GM21515 (cell line): ENCODE results near the gene DENND6A.
A peak's percentile ranks its signal among the peaks of the same experiment; 100 is the strongest.
"Not testable (repeated sequence)": the region's sequence is repeated elsewhere in the genome, so short reads cannot be mapped to it uniquely, and the experiment has no call there.

Experiments used
- ATAC-seq: cut with Tn5 transposase; IDR thresholded peaks from one replicate; pipeline ENCODE4 v1.9.1; 2021; ENCODE audit not compliant: unreplicated experiment

The DENND6A gene

DNA sequence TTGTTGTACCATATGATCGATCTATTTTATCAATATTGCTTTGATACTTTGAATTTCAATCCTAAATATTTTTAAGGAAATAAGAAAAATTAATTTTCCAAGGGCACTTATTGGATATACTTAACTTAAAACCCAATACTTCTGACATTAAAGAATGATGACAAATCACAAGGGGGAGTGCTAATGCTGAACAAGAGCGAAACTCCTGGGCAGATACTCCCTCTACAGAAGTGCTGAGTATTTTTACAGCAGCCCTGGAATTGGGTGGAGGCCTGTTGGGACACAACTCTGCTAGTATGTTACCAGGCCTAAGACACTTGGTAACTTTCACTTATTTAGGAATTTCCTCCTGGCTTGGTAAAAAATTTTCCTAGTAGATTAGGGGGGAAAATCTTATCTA, 46.2 kb downstream of the DENND6A start:
- no peak for ATAC-seq

DNA sequence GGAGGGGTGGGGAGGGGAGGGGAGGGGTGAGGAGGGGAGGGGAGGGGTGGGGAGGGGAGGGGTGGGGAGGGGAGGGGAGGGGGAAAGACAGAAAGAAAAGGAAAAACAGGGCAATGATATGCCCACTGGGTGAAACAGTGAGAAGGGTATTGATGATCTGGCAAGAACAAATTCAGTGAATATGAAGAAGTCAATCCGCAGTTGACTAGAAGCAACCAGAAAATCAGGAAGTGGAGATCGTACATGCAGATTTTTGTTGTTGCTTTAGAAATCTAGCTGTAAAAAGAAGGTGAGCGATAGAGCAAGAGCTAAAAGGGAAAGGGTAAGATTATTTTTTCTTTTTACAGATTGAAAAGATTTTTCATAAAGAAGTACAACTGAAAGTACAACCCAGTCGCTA, 48.1 kb downstream of the DENND6A start:
- no peak for ATAC-seq

DNA sequence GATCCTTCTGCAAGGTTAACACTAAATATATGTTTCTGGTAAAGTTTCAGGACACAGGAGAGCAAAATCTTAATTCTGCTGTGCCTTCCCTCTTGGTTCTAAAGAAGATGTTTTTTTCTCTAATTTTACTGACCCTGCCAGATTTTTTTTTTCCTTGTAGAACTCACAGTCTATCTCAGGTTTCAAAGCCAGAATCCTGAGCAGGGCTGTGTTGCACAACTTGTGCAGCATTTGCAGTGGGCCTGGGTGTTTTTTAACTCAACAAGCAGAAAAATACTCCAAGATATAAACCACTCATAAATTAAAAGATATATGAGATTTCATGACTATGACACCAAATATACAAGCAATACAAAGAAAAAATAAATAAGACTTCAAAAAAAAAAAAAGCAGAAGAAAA, 55.5 kb downstream of the DENND6A start:
- no peak for ATAC-seq

DNA sequence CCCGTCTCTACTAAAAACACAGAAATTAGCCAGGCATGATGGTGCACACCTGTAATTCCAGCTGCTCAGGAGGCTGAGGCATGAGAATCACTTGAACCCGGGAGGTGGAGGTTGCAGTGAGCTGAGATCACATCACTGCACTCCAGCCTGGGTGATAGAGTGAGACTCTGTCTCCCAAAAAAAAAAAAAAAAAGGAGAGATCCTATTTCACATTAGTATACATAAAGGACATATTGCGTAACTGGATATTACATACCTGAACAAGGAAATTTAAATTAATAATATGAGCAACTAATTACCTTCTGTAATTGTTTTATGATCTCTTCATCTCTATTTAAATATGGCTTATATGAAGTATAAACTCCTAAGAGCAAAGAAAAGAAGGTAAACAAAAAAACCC, 58.6 kb downstream of the DENND6A start:
- ATAC-seq: not testable (repeated sequence)

DNA sequence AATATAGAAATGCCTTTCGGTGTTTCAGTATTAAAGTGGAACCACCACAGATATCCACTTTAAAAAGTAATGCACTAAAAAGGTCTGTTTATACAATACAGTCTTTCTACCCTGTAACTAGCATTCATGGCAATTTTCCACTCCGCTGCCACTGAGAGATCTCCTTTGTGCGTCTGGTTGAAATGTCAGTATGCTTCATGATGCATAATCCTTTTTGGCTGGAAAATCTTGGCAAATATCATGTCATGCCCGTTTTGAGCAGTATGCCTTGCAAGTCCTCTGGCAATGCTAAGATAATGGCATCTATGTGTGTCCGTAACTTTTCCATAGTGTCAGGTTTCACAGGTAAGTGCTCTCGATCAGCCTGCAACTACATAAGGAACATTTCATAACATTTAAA, 64.9 kb downstream of the DENND6A start:
- no peak for ATAC-seq

DNA sequence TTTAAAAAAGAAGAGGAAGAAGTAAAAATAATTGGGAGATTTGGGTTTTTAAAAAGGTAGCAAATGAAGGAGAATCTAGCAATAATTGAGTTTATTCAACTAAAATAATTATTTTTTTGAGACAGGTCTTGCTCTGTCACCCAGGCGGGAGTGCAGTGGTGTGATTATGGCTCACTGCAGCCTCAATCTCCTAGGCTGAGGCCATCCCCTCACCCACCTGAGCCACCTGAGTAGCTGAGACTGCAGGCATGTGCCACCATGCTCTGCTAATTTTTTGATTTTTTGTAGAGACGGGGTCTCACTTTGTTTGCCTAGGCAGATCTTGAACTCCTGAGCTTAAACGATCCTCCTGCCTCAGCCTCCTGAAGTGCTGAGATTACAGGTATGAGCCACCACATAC, 68.1 kb downstream of the DENND6A start:
- ATAC-seq: no peak

DNA sequence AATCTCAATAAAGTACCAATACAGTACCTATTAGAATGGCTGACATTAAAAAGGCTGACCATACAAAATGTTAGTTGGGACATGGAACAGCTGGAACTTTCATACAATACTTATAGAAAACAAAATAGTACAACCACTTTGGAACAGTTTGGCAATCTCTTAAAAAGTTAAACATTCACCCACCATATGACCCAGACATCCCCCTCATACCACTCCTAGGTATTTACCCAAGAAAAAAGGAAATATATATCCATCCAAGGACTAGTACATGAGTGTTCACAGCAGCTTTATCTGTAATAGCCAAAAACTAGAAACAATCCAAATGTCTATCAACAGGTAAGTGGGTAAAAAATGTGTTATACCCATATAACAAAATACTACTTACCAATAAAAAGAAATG, 70.5 kb downstream of the DENND6A start:
- ATAC-seq: no peak

DNA sequence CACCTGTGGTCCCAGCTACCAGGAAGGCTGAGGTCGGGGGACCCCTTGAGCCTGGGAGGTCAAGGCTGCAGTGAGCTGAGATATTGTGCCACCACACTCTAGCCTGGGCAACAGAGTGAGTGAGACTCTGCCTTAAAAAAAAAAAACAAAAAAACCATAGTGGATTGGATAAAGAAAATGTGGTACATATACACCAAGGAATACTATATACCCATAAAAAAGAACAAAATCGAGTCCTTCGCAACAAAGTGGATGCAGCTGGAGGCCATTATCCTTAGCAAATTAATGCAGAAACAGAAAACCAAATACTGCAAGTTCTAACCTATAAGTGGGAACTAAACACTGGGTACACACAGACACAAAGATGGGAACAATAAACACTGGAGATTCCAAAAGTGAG, 75.1 kb downstream of the DENND6A start:
- no peak for ATAC-seq

DNA sequence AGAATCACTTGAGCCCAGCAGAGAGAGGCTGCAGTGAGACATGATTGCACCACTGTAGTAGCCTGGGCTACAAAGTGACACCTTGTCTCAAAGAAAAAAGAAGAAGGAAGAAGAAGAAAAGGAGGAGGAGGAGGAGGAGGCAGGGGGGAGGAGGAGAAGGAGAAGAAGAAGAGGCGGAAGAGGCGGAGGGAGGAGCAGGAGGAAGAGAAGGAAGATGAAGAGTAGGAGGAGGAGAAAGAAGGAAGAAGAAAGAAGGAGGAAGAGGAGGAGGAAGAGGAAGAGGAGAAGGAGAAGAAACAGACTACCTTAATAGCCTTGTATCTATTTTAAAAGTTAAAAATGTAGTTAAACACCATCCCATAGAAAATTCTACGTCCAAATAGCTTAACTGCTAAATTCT, 76.6 kb downstream of the DENND6A start:
- ATAC-seq: no peak

DNA sequence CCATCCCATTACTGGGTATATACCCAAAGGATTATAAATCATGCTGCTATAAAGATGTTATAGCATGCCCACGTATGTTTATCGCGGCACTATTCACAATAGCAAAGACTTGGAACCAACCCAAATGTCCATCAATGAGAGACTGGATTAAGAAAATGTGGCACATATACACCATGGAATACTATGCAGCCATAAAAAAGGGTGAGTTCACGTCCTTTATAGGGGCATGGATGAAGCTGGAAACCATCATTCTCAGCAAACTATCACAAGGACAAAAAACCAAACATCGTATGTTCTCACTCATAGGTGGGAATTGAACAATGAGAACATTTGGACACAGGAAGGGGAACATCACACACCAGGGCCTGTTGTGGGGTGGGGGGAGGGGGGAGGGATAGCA, 81.0 kb downstream of the DENND6A start:
- not testable (repeated sequence) for ATAC-seq

DNA sequence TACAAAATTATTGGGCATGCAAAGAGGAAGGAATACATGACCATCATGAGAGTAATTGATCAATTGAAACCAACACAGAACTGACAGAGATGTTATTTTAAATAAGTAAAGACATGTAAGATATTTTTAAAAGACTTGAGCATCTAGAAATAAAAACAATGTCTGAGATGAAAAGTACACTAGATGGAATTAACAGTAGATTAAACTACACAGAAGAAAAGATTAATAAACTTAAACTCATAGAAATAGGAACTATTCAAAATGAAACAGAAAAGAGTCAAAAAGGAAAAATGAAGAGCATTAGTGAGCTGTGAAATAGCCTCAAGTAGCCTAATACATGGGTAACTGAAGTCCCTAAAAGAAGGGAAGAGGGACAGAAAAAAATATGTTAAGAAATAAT, 87.2 kb downstream of the DENND6A start:
- no peak for ATAC-seq

DNA sequence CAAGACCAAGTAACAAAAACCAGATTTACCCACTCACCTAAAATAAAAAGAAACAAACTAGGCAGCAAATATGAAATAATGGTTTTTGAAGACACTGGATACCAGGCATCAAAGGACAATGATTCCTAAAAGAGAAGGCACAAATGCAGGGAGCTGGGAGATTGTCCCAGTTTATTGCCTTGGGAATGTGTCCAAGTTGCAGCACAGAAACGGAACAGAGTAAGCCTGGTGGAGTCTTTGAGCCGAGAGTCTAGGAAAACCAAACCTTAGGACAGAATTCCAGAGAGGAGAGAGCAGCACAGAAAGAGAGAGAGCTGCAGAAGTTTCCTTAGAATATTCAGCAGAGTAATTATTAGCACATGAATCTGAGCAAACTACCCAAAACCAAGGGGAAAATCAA, 87.9 kb downstream of the DENND6A start:
- no peak for ATAC-seq

DNA sequence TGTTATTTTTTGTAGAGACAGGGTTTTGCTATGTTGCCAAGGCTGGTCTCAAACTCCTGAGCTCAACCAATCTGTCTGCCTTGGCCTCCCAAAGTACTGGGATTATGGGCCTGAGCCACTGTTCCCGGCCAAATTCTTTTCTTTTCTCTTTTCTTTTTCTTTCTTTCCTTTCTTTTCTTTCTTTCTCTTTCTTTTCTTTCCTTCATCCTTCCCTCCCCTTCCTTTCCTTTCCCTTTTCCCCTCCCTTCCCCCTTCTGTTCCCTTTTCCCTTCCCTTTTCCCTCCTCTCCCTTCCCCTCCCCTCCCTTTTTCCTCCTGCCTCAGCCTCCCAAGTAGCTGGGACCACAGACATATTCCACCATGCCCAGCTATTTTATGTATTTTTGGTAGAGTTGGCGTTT, 92.7 kb downstream of the DENND6A start:
- no peak for ATAC-seq

DNA sequence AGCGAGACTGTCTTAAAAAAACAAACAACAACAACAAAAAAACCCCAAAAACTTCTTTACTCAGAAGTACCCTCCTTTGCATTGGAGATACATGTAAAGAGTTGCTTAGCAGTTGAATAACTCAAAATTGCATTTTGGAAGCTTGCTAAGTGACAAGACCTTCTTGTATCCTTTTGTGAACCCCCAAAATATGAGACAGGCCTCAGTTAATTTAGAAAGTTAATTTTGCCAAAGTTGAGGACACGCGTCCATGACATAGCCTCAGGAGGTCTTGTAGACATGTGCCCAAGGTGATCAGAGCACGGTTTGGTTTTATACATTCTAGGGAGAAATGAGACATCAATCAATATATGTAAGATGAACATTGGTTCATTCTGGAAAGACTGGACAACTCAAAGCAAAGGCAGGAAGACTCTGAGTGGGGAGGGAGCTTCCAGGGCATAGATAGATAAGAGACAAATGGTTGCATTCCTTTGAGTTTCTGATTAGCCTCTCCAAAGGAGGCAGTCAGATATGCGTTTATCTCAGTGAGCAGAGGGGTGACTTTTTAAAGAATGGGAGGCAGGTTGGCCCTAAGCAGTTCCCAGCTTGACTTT, 94.0 kb downstream of the DENND6A start:
- ATAC-seq: no peak

DNA sequence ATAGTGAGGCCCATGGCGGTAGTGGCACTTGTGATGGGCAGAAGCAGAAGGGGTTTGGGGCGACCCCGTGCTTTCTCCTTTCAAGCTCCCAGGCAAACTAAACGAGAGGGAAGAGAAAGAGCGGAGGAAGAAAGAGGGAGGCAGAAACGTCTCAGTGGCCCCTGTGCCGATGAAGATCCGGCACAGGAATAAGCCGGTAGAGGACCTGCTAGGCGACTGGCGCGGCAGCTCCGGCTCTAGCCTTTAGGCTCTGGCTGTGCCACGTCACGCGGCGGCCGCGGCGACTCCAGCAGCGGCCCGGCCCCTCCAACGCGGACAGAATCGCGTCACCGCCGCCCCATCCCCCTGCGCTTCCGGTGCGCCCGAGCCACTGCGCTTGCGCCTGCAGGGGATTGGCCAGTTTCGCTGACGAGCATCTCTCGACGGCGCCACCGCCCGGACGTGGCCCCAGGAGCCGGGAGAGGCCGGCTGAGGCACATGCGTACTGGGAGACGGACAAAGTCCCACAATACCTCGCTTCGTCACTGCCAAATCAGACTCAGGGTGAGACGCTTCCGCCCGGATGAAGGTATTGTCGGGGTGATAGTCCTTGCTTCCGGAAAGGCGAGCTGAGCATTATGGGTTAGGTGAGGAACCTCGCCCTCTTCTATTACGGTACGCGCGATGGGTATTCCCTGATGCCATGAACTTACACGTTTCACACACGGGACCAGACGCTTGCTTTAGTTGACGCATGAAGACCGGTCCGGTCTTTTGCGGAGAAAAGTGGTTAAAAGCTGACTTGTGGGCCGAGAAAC, 95.6 kb downstream of the DENND6A start, which contains the start of gene ARF4:
ARF4 (minus strand) TSS at position 218 of the 797 bp plus-strand sequence; CDS start at position 14, 204 bp downstream.
- ATAC-seq: peak; percentile 95

DNA sequence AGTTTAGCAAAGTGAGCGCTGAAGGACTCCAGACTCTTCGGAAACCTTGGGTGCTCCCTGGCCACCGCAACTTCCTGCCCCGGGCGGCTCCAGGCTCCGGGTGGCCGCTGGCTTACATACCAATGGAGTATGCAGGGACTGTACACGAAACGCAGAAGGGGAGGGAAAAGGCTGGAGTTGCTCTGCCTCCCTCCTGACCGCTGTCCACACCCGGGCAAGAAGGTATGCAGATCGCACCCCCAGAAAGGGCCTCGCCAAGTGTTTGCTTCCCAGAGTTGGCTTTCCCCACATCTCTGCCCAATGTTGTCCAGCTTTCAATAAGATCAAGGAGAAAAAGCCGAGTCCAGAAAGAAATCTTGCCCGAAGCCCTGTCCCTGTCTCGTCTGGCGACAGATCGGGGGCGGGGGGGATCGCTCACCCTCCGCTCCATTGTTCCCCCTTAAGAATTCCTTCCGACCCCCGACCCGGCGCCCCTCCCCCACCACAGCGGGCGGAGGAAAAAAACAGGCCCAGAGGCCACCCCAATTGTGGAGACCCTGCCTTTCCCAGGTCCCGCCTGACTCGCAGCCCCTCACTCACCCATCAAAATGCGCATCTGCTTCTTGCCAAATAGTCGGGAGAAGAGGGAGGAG, 96.3 kb downstream of the DENND6A start:
- ATAC-seq: no peak

DNA sequence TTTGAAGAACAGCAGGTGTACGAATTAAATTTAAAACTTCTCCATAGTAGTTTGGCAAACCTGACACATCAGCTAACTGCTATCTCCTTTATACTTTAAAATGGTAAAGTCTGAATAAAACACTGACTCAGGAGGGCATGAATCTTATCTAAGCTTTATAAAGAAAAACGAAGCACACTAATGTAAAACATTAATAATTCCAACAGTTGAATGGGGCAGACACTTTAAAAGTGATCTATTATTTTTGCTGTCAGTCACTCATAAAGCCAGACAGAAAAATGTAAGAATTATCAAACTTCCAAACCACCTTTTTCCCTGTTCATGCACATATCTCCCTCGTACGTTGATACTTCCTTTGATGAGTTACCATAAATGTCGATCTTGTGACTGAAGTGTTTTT, 98.3 kb downstream of the DENND6A start:
- no peak for ATAC-seq

DNA sequence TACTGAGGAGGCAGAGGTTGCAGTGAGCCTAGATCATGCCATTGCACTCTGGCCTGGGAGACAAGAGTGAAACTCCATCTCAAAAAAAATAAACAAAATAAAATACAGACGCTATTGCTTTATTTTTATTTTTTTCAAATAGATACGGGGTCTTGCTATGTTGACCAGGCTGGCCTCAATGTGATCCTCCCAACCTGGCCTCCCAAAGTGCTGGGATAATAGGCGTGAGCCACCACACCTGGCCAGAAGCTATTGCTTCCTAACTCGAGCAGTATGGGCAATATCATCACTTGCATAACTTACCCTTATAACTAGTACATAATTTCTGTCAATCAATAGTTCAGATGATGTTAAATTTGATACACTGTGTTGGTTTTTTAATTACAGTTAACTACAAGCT, 98.7 kb downstream of the DENND6A start:
- ATAC-seq: no peak

DNA sequence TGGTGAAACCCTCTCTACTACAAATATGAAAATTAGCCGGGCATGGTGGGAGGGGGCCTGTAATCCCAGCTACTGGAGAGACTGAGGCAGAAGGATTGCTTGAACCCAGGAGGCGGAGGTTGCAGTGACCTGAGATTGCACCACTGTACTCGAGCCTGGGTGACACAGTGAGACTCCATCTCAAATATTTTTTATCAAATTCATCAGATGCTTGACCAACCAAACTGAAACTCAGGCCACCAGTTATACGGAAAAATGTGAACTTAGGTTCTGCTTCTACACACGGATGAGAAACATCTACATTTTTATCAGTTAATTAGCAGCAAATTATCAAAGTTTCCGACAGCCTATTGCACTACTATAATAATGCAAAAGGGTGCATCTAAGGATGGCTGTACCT, 100.6 kb downstream of the DENND6A start:
- no peak for ATAC-seq

DNA sequence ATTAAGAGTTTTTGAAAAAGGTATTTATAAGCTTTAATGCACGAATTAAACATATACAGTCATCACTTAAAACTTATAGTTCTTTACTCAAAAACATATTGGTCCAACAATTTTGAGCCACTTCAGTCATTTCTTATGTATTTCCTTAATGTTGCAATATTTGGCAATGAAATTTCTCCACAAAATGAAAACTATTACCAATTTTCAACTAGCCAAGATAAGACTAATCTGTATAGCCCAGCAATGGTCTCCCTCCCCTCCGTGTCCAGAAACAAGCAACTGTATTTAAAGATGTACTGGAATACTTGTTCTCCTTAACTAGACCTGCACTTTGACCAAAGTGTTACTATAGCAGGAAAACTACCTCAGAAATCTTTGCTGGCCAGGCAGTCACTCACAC, 105.0 kb downstream of the DENND6A start:
- ATAC-seq: no peak

DNA sequence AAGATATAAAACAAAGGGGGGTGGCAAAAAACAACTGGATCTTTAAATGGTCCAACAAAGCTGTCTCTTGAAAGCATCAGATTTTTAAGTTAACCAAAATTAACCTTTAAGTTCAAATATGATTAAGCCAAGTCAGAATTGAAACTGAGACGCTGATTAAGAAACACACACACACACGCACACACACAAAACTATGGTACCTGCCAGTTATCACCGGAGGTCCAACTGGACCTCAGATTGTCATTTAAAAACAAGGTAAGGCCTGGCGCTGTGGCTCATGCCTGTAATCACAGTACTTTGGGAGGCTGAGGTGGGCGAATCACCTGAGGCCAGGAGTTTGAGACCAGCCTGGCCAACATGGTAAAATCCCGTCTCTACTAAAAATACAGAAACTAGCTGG, 106.1 kb downstream of the DENND6A start:
- no peak for ATAC-seq

DNA sequence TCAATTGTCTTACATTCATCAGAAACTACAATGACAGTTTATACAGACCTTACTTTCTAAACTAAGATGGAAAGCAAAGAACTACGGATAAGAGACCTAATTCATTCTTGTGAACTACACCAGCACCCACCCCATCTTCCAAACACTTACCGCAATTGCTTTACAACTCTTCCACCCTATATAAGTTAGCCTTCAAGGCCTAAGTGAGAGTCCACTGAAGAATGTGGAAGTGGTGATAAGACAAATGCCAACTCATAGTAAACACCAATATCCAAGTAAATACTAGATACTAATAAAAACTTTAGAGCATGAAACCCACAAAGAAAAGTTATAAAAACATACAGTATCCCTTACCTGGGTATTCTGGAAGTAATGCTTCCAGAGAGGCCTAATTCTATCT, 109.3 kb downstream of the DENND6A start:
- ATAC-seq: no peak
